Esophagus squamous epithelium (tissue), 4 donors: ENCODE data around the gene TAL1.
"Not testable (repeated sequence)": the region's sequence is repeated elsewhere in the genome, so short reads cannot be mapped to it uniquely, and the experiment has no call there.

Experiments used
- POLR2A ChIP-seq, 4 donors: fragments of 450-650 bp; IDR thresholded peaks; one replicate each; pipeline ENCODE4 v1.6.1; 2017; ENCODE audit warnings: antibody characterized with exemption in 4 of 4, mild to moderate bottlenecking in 4 of 4, moderate library complexity in 3 of 4
- TF ChIP-seq, protein P1 (sequence below), 6 experiments: fragments of 450-650 bp in 4 of 6; fragments of 200-600 bp in 2 of 6; sonication (generic) in 2 of 6; IDR thresholded peaks; one replicate each; pipeline ENCODE4 v1.5.1; 2016 to 2019; ENCODE audit warnings: antibody characterized with exemption in 6 of 6, mild to moderate bottlenecking in 4 of 6, moderate library complexity in 4 of 6

DNA sequence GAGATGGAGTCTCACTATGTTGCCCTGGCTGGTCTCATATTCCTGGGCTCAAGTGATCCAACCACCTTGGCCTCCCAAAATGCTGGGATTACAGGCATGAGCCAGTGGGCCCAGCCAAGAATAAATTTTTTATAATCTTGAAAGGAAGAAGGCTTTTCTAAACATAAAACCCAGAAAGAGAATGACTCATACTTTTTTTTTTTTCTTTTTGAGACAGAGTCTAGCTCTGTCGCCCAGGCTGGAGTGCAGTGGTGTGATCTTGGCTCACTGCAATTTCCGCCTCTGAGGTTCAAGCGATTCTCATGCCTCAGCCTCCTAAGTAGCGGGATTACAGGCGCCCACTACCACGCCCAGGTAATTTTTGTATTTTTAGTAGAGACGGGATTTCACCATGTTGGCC, 43.8 kb upstream of the TAL1 start:
- TF ChIP-seq, protein P1, sequence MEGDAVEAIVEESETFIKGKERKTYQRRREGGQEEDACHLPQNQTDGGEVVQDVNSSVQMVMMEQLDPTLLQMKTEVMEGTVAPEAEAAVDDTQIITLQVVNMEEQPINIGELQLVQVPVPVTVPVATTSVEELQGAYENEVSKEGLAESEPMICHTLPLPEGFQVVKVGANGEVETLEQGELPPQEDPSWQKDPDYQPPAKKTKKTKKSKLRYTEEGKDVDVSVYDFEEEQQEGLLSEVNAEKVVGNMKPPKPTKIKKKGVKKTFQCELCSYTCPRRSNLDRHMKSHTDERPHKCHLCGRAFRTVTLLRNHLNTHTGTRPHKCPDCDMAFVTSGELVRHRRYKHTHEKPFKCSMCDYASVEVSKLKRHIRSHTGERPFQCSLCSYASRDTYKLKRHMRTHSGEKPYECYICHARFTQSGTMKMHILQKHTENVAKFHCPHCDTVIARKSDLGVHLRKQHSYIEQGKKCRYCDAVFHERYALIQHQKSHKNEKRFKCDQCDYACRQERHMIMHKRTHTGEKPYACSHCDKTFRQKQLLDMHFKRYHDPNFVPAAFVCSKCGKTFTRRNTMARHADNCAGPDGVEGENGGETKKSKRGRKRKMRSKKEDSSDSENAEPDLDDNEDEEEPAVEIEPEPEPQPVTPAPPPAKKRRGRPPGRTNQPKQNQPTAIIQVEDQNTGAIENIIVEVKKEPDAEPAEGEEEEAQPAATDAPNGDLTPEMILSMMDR (IDR thresholded peaks at IDR 0.05): not testable (repeated sequence)
- not testable (repeated sequence) for TF ChIP-seq POLR2A (IDR thresholded peaks at IDR 0.05)
